HepG2 (cell line): ENCODE data around the gene LMBRD2. TPM values are rescaled to one million over a fixed set of nuclear protein-coding genes. Genes with fewer than 3 reads are reported as not detected.
A peak's percentile ranks its signal among the peaks of the same experiment; 100 is the strongest.

Experiments used
- BRF2 ChIP-seq: sonication (generic); formaldehyde crosslinking; IDR thresholded peaks from 2 replicates; pipeline ENCODE4 v1.8.1; 2022; ENCODE audit warnings: mild to moderate bottlenecking, missing genetic modification reagents
- CERS6 ChIP-seq: sonication (generic); formaldehyde crosslinking; IDR thresholded peaks from 2 replicates; pipeline ENCODE4 v1.5.0; 2020; ENCODE audit warnings: missing genetic modification reagents
- MIXL1 ChIP-seq: IDR thresholded peaks from 2 replicates; pipeline ENCODE4 v1.6.1; 2016
- MTA1 ChIP-seq: sonication (generic); formaldehyde crosslinking; IDR thresholded peaks from 2 replicates; pipeline ENCODE4 v1.4.0; 2020; ENCODE audit warnings: missing genetic modification reagents, mild to moderate bottlenecking, borderline replicate concordance
- MTF2 ChIP-seq: sonication (generic); formaldehyde crosslinking; IDR thresholded peaks from 2 replicates; pipeline ENCODE4 v1.5.0; 2020; ENCODE audit warnings: missing genetic modification reagents, borderline replicate concordance
- MYPOP ChIP-seq: sonication (generic); formaldehyde crosslinking; IDR thresholded peaks from 2 replicates; pipeline ENCODE4 v1.8.1; 2023; ENCODE audit warnings: mild to moderate bottlenecking, moderate library complexity, missing genetic modification reagents
- NFATC3 ChIP-seq: sonication (generic); formaldehyde crosslinking; IDR thresholded peaks from 2 replicates; pipeline ENCODE4 v1.5.1; 2020; ENCODE audit warnings: mild to moderate bottlenecking, missing genetic modification reagents
- PLSCR1 ChIP-seq: sonication (generic); formaldehyde crosslinking; IDR thresholded peaks from 2 replicates; pipeline ENCODE4 v1.5.0; 2020; ENCODE audit warnings: missing genetic modification reagents, mild to moderate bottlenecking, borderline replicate concordance
- PRPF4 ChIP-seq: fragments of 200-400 bp; formaldehyde crosslinking; IDR thresholded peaks from 2 replicates; pipeline ENCODE4 v1.6.1; 2016; ENCODE audit warnings: low read length, low read depth; ENCODE audit not compliant: poor library complexity, severe bottlenecking
- RBFOX2 ChIP-seq: fragments of 200-400 bp; formaldehyde crosslinking; IDR thresholded peaks from 2 replicates; pipeline ENCODE4 v1.6.1; 2017; ENCODE audit warnings: low read depth, mild to moderate bottlenecking, low read length
- RERE ChIP-seq: IDR thresholded peaks from 2 replicates; pipeline ENCODE4 v1.6.1; 2016; ENCODE audit warnings: low read depth, missing genetic modification reagents, missing compliant biosample characterization
- RFXAP ChIP-seq: sonication (generic); formaldehyde crosslinking; IDR thresholded peaks from 2 replicates; pipeline ENCODE4 v1.4.0; 2020; ENCODE audit warnings: missing genetic modification reagents, borderline replicate concordance
- SMAD9 ChIP-seq: sonication (generic); formaldehyde crosslinking; IDR thresholded peaks from 2 replicates; pipeline ENCODE4 v1.5.1; 2020; ENCODE audit warnings: mild to moderate bottlenecking, missing genetic modification reagents
- SNAPC2 ChIP-seq: sonication (generic); formaldehyde crosslinking; IDR thresholded peaks from 2 replicates; pipeline ENCODE4 v1.8.1; 2022; ENCODE audit warnings: mild to moderate bottlenecking, missing genetic modification reagents
- ZNF329 ChIP-seq: sonication (generic); formaldehyde crosslinking; IDR thresholded peaks from 2 replicates; pipeline ENCODE4 v1.9.0; 2021; ENCODE audit warnings: low read depth, mild to moderate bottlenecking, missing genetic modification reagents
- ZNF546 ChIP-seq: sonication (generic); formaldehyde crosslinking; conservative IDR thresholded peaks from 2 replicates; pipeline ENCODE4 v1.8.1; 2023; ENCODE audit warnings: mild to moderate bottlenecking, missing genetic modification reagents
- ZNF746 ChIP-seq: sonication (generic); formaldehyde crosslinking; IDR thresholded peaks from 2 replicates; pipeline ENCODE4 v1.8.0; 2022; ENCODE audit warnings: mild to moderate bottlenecking, missing genetic modification reagents
- ZUFSP ChIP-seq: sonication (generic); formaldehyde crosslinking; IDR thresholded peaks from 2 replicates; pipeline ENCODE4 v1.9.0; 2021; ENCODE audit warnings: missing genetic modification reagents, mild to moderate bottlenecking, borderline replicate concordance
- polyA plus RNA-seq, 8 experiments: library from polyadenylated mRNA; depleted of rRNA in 3 of 8; stranded (reverse) in 7 of 8; unstranded in 1 of 8; fragments of >200 nt; fragmentation: Illumina TruSeq in 4 of 8; extraction: Trizol in 4 of 8; gene quantifications; 2 replicates each; pipeline versions ENCODE4 v1.2.1 to v1.2.3, GENCODE V29; 2011 to 2016; ENCODE audit warnings: low read depth in 4 of 8, missing spikeins in 1 of 8, mixed read lengths in 1 of 8; ENCODE audit not compliant: insufficient read depth in 1 of 8
- total RNA-seq, 5 experiments: library from RNA; depleted of rRNA; stranded (reverse); fragments of >200 nt; fragmentation: Illumina TruSeq; extraction: Trizol; gene quantifications; 2 replicates each; pipeline ENCODE4 v1.2.3, GENCODE V29; 2016; ENCODE audit warnings: low read depth in 1 of 5

LMBRD2 gene
- total and polyA plus RNA-seq, 2 of the 13 experiments (the other 11 are each of a cell fraction or from before 2014, with no cell fraction given) = 2.0 to 4.7 TPM

GRCh38 chr5:36180556-36181350 is 29.1 kb upstream of the LMBRD2 start (continued):
- no peak for TF ChIP-seq ZUFSP (CRISPR knock-in tag)
- no peak for TF ChIP-seq MTF2 (CRISPR knock-in tag)
- TF ChIP-seq RBFOX2 = no peak
- TF ChIP-seq RFXAP (CRISPR knock-in tag) = no peak
- TF ChIP-seq MYPOP = no peak; the same call in 1 of the 2 replicates
- TF ChIP-seq PRPF4 = no peak
- TF ChIP-seq RERE (CRISPR knock-in tag) = peak; percentile 85
- TF ChIP-seq ZNF546 (CRISPR knock-in tag) = no peak
- TF ChIP-seq ZNF746 (CRISPR knock-in tag) = no peak
- no peak for TF ChIP-seq PLSCR1 (CRISPR knock-in tag)
- TF ChIP-seq SMAD9 (CRISPR knock-in tag) = no peak
- no peak for TF ChIP-seq CERS6 (CRISPR knock-in tag)
- no peak; the same call in 1 of the 2 replicates for TF ChIP-seq MTA1 (CRISPR knock-in tag)
- TF ChIP-seq NFATC3 (CRISPR knock-in tag) = no peak
- peak; percentile 96 for TF ChIP-seq MIXL1 (CRISPR knock-in tag)
- no peak for TF ChIP-seq ZNF329 (CRISPR knock-in tag)
- no peak for TF ChIP-seq SNAPC2 (CRISPR knock-in tag)
- TF ChIP-seq BRF2 (CRISPR knock-in tag) = no peak
